ENCODE measurements around the gene HAL. TPM values are rescaled to one million over a fixed set of nuclear protein-coding genes. Genes with fewer than 3 reads are reported as not detected.
A peak's percentile ranks its signal among the peaks of the same experiment; 100 is the strongest.

HAL gene
- total and polyA plus RNA-seq, 2 of the 8 experiments (the other 6 are each of a cell fraction or from before 2014, with no cell fraction given) = 0.12 to 0.17 TPM

DNA sequence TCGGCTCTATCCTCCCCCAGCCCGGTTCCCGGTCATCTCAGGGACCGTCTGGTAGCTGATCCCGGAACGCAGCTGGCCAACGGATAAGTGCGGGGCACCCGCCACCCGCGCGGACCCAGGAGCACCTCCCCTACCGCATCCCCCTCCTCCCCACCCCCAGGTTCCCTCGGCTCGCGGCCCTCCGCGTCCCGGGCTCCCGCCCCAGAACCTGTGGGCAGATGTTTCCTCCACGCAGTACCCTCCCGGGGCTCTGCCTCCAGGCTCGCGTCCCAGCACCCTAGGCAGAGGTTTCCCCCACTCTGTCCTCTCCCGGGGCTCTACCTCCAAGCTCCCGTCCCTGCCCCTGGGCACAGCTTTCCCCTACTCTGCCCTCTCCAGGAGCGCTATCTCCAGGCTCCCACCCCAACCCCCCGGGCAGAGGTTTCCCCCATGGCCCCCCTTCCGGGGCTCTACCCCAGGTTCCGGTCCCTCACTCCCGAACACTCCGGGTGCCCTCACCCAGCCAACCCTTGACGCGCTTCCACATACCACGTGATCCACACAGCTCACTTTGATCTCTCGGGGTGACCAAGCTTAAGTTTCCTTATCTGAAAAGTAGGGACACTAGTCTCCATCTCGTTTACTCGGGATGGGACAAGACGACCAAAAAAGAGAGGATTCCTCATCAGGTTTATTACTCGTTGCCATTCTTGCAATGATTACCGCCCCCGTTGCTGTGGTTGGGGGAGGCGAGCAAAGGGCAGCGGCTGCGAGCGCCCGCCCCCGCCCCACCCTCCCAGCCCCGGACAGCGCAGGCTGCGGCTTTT lies 53.4 kb downstream of the HAL start, which contains the start of gene CCDC38 (continued):
- TF ChIP-seq EGR1 (IDR thresholded peaks at IDR 0.05; ENCODE audit: borderline replicate concordance, low read depth, low read length) (no peak), NANOG (IDR thresholded peaks at IDR 0.05; ENCODE audit: insufficient read depth, low read depth, low read length, poor library complexity, severe bottlenecking) (no peak), GTF2F1 (IDR thresholded peaks at IDR 0.05; ENCODE audit: borderline replicate concordance, low read depth, low read length) (no peak), CTCF (IDR thresholded peaks at IDR 0.05; ENCODE audit: control extremely low read depth in 1 of 3, insufficient read depth in 1 of 3, low read depth in 1 of 3, low read length in 3 of 3) (no peak), SP2 (IDR thresholded peaks at IDR 0.05; ENCODE audit: low read length) (no peak), TEAD4 (IDR thresholded peaks at IDR 0.05; ENCODE audit: low read depth, low read length) (no peak), CEBPB (IDR thresholded peaks at IDR 0.05; ENCODE audit: low read depth, low read length) (no peak), RFX5 (IDR thresholded peaks at IDR 0.05; ENCODE audit: borderline replicate concordance, low read depth, low read length) (no peak), NRF1 (IDR thresholded peaks at IDR 0.05; ENCODE audit: low read depth, low read length) (no peak), TBP (IDR thresholded peaks at IDR 0.05; ENCODE audit: low read depth, low read length) (no peak), MAFK (IDR thresholded peaks at IDR 0.05; ENCODE audit: low read depth, low read length) (no peak), CHD2 (IDR thresholded peaks at IDR 0.05; ENCODE audit: low read length) (no peak), KDM5A (IDR thresholded peaks at IDR 0.05; ENCODE audit: low read length) (no peak), BACH1 (IDR thresholded peaks at IDR 0.05; ENCODE audit: low read length) (no peak), BRCA1 (IDR thresholded peaks at IDR 0.05; ENCODE audit: low read depth, low read length) (no peak), SRF (IDR thresholded peaks at IDR 0.05; ENCODE audit: low read depth, low read length) (no peak), JUN (IDR thresholded peaks at IDR 0.05; ENCODE audit: low read depth, low read length) (no peak), POLR2AphosphoS5 (IDR thresholded peaks at IDR 0.05; ENCODE audit: low read depth, low read length) (0 out of 2 replicates have a peak, but pooled peaks have one; percentile 20)
- TF ChIP-seq, protein P1, sequence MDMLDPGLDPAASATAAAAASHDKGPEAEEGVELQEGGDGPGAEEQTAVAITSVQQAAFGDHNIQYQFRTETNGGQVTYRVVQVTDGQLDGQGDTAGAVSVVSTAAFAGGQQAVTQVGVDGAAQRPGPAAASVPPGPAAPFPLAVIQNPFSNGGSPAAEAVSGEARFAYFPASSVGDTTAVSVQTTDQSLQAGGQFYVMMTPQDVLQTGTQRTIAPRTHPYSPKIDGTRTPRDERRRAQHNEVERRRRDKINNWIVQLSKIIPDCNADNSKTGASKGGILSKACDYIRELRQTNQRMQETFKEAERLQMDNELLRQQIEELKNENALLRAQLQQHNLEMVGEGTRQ (IDR thresholded peaks at IDR 0.05; ENCODE audit: low read length) = peak; percentile 82
- TF ChIP-seq, protein P2, sequence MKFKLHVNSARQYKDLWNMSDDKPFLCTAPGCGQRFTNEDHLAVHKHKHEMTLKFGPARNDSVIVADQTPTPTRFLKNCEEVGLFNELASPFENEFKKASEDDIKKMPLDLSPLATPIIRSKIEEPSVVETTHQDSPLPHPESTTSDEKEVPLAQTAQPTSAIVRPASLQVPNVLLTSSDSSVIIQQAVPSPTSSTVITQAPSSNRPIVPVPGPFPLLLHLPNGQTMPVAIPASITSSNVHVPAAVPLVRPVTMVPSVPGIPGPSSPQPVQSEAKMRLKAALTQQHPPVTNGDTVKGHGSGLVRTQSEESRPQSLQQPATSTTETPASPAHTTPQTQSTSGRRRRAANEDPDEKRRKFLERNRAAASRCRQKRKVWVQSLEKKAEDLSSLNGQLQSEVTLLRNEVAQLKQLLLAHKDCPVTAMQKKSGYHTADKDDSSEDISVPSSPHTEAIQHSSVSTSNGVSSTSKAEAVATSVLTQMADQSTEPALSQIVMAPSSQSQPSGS (IDR thresholded peaks at IDR 0.05; ENCODE audit: low read length) = no peak
